ENCODE data around the gene THUMPD3.

THUMPD3 gene

DNA sequence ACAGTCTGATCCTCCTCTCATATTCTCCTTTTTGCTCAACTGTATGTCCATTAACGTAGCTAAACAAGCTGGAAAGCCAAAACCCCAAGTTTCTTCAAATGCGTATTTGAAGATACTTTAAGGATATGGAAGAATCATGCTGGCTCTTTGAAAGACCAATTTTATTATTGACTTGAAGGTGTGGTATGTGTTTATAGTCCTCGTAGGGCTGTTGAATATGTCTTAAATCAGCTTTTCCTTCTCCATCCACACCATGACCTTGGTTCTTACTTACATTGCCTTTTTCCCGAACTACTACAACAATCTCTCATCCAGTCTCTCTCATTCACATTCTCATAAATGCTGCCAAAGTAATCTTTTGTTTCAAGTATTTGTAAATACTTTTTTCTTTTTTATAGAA is 19.7 kb upstream of the THUMPD3 start:
- H3K4me3 ChIP-seq (replicated peaks; ENCODE audit: low read depth, low read length), result no peak overlapping the region
- no peak for DNase-seq (ENCODE audit: low read depth)
- TF ChIP-seq, protein P1, sequence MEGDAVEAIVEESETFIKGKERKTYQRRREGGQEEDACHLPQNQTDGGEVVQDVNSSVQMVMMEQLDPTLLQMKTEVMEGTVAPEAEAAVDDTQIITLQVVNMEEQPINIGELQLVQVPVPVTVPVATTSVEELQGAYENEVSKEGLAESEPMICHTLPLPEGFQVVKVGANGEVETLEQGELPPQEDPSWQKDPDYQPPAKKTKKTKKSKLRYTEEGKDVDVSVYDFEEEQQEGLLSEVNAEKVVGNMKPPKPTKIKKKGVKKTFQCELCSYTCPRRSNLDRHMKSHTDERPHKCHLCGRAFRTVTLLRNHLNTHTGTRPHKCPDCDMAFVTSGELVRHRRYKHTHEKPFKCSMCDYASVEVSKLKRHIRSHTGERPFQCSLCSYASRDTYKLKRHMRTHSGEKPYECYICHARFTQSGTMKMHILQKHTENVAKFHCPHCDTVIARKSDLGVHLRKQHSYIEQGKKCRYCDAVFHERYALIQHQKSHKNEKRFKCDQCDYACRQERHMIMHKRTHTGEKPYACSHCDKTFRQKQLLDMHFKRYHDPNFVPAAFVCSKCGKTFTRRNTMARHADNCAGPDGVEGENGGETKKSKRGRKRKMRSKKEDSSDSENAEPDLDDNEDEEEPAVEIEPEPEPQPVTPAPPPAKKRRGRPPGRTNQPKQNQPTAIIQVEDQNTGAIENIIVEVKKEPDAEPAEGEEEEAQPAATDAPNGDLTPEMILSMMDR (IDR thresholded peaks at IDR 0.05; ENCODE audit: low read length, missing control alignments), result no peak

DNA sequence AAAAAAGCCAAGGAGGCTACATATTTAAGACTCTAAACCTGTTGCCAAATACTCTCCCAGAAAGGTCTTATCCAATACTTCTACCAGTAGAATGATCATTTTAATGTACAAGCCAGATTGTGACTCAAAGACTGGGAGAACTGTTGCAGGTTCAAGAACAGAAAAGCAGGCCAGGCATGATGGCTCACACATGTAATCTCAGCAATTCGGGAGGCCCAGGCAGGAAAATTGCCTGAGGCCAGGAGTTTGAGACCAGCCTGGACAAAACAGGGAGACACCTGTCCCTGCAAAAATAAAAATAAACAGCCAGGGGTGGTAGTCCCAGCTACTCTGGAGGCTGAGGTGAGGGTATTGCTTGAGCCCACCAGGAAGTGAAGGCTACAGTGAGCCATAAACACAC is 17.8 kb upstream of the THUMPD3 start:
- TF ChIP-seq, protein P1 (IDR thresholded peaks at IDR 0.05; ENCODE audit: low read length, missing control alignments), result no peak
- no peak for DNase-seq (ENCODE audit: low read depth)
- H3K4me3 ChIP-seq (replicated peaks; ENCODE audit: low read depth, low read length), result no peak overlapping the region

DNA sequence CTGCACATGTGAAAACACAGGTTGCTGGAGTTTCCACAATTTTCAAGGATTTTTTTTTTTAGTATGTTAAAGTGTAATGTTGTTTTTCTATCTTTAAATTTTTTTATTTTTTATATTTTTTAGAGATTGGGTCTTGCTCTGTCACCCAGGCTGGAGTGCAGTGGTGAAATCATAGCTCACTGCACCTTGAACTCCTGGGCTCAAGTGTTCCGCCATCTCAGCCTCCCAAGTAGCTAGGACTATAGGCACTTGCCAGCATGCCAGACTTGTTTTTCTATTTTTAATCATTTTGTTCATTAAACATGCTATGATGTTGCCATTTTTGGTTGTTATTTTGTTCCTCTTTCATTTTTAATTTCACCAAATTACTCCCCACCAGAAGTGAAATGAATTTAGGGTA is 16.7 kb upstream of the THUMPD3 start:
- no peak for DNase-seq (ENCODE audit: low read depth)
- TF ChIP-seq, protein P1 (IDR thresholded peaks at IDR 0.05; ENCODE audit: low read length, missing control alignments), result no peak
- no peak overlapping the region for H3K4me3 ChIP-seq (replicated peaks; ENCODE audit: low read depth, low read length)

DNA sequence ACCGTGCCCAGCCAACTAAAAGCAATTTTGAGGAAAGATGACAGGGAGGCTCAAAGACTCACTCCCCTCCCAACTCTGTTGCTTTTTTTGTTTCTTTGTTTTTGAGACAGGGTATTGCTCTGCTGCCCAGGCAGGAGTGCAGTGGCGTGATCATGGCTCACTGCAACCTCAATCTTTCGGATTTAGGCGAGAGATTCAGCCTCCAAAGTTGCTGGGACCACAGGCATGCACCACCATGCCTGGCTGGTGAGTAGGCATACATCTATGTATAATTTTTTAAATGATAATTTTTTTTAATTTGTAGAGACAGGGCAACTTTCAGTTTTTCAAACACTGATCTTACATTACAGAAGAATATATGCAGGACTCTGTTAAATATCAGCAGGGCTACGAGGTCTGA is 15.8 kb upstream of the THUMPD3 start:
- DNase-seq (ENCODE audit: low read depth), result peak; percentile 5

DNA sequence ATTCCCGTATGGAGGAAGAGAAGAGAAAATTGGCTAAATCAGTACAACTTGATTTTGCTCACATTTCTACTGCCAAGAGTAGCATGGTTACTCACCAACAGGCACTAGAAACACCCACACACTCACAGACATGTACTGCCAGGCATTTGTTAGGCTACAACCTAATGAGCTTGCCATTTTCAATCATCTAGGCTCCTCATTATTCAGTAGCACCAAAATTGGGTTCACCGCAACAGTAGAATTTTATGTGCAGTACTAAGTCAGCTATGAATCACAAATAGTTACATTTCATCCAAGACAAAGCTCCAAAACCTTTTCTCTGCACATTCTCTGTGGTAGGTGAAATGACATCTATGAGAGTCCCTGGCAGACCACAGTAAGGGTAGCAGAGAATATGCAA is 15.0 kb upstream of the THUMPD3 start:
- peak; percentile 14 for DNase-seq (ENCODE audit: low read depth)
- no peak overlapping the region for H3K4me3 ChIP-seq (replicated peaks; ENCODE audit: low read depth, low read length)
- TF ChIP-seq, protein P1 (IDR thresholded peaks at IDR 0.05; ENCODE audit: low read length, missing control alignments), result no peak

More for the DNA sequence above, 15.8 kb upstream of the THUMPD3 start:
- TF ChIP-seq, protein P1 (IDR thresholded peaks at IDR 0.05; ENCODE audit: low read length, missing control alignments), result no peak
- no peak overlapping the region for H3K4me3 ChIP-seq (replicated peaks; ENCODE audit: low read depth, low read length)

DNA sequence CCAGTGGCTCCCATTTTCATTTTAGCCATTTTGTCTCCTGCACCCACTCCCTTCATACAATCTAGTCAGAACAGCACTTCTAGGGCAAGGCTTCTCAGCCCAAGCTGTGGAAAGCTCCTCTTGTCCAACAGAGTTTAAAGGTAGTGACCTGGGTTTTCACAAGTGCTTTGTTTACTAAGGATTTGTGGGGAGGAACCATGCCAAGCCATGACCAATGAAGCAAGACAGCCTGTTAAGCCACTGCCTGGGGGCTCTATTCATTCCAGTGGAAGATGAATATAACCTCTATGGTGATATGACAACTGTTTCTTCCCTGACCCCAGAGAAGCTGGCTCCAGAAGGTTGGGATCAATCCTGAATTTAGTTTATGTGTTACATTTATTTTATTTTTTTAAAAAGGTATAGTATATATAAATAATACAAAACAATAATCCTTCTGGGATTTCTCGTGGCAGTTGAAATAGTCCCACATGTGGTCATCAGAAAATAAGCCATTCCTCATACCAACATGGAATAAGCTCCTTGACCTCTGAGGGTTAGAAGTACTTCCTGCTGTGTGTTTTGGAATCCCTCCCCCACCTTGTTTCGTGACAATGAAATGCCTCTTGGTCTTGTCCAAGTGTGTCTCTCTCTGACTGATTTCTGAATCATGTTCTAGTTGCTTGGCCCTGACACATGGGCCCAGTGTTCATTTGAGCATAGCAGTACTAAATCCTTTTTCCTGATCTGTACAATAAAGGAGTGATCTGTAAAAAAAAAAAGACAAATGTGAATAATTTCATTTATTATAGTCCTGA is 13.3 kb upstream of the THUMPD3 start:
- peak; percentile 70 for DNase-seq (ENCODE audit: low read depth)
- H3K4me3 ChIP-seq (replicated peaks; ENCODE audit: low read depth, low read length), result no peak overlapping the region
- TF ChIP-seq, protein P1 (IDR thresholded peaks at IDR 0.05; ENCODE audit: low read length, missing control alignments), result no peak

DNA sequence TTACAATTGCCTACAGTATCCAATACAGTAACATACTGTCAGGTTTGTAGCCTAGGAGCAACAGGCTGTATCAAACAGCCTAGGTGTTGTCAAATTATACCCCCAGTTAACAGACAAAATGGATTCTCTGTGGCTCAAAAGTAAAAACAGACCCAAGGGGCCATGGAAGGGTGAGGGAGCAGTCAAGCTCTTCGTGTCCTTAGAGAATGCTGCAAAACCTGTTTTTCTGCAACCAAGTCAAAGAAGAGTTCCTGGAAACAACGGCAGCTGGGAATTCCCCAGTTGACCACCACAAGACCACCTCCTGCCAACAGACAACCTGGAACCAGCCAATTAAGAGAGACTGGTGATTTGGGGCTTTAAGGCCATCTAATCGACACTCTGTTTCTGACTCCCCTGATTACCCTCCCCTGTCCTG is 11.1 kb upstream of the THUMPD3 start:
- TF ChIP-seq, protein P1 (IDR thresholded peaks at IDR 0.05; ENCODE audit: low read length, missing control alignments), result no peak
- no peak overlapping the region for H3K4me3 ChIP-seq (replicated peaks; ENCODE audit: low read depth, low read length)
- DNase-seq (ENCODE audit: low read depth), result no peak
